ENCODE measurements around the gene DCP1A.

The DCP1A gene

GRCh38 chr3:53240989-53241972 lies 106.1 kb downstream of the DCP1A start:
- no peak for DNase-seq (ENCODE audit: low read depth)
- H3K4me3 ChIP-seq (ENCODE audit: low read depth, low read length), result no peak overlapping the region
- TF ChIP-seq POLR2A (IDR thresholded peaks at IDR 0.05; ENCODE audit: extremely low read depth, insufficient read length) (no peak), MYC (IDR thresholded peaks at IDR 0.05; ENCODE audit: low read depth, low read length) (no peak), CTCF (IDR thresholded peaks at IDR 0.05; ENCODE audit: low read depth, low read length) (no peak)
- TF ChIP-seq, protein P1, sequence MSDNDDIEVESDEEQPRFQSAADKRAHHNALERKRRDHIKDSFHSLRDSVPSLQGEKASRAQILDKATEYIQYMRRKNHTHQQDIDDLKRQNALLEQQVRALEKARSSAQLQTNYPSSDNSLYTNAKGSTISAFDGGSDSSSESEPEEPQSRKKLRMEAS (IDR thresholded peaks at IDR 0.05; ENCODE audit: low read depth, low read length), result no peak

GRCh38 chr3:53239800-53240199 lies 107.5 kb downstream of the DCP1A start:
- H3K4me3 ChIP-seq (ENCODE audit: low read depth, low read length), result no peak overlapping the region
- TF ChIP-seq POLR2A (IDR thresholded peaks at IDR 0.05; ENCODE audit: extremely low read depth, insufficient read length) (no peak), CTCF (IDR thresholded peaks at IDR 0.05; ENCODE audit: low read depth, low read length) (no peak), MYC (IDR thresholded peaks at IDR 0.05; ENCODE audit: low read depth, low read length) (no peak)
- TF ChIP-seq, protein P1 (IDR thresholded peaks at IDR 0.05; ENCODE audit: low read depth, low read length), result no peak
- DNase-seq (ENCODE audit: low read depth), result no peak

- no peak overlapping the region for H3K4me3 ChIP-seq (ENCODE audit: low read depth, low read length)
- DNase-seq (ENCODE audit: low read depth), result no peak
Measured at GRCh38 chr3:53238886-53239285, 108.5 kb downstream of the DCP1A start.

DNA sequence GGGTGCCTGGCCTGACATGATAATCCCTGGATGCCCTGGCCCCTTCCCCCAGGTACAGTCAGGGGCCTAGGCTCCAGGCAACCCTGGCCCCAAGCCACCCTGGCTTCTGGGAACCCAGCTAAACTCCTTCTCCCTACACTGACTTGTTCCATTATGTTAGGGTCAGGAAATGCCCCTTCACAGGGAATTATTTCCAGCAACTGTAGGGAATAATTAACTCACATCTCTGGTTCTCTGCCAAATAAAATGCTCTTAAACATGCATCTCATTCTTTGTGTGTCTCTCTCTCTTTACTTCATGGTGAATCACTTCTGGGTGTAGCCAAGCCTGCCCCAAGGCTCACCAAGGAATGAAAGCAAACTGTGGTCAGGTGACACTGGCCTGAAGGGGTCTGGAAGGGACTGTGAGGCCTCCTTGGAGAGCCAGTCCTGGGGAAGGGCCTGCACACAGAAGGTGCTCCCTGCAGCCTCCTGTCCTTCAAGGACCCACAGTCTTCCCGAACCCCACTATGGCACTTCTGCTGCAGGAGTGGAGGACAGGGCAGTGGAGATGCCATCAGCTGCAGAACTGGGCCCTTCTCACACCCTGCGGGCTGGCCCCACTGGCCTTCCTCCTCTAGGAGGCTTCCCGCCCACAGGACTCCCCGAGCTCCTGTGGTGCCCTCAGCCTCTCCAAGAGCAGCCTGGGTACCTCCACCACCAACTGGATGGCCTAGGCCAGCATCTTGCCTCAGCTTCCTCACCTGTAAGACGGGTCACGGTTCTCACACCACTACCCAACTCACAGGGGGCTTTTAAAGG lies 109.1 kb downstream of the DCP1A start:
- DNase-seq (ENCODE audit: low read depth), result no peak
- H3K4me3 ChIP-seq (ENCODE audit: low read depth, low read length), result no peak overlapping the region
- TF ChIP-seq MYC (IDR thresholded peaks at IDR 0.05; ENCODE audit: low read depth, low read length), result no peak
- TF ChIP-seq POLR2A (IDR thresholded peaks at IDR 0.05; ENCODE audit: extremely low read depth, insufficient read length), result no peak
- TF ChIP-seq CTCF (IDR thresholded peaks at IDR 0.05; ENCODE audit: low read depth, low read length), result no peak
- TF ChIP-seq, protein P1 (IDR thresholded peaks at IDR 0.05; ENCODE audit: low read depth, low read length), result no peak

More at GRCh38 chr3:53238886-53239285, 108.5 kb downstream of the DCP1A start:
- TF ChIP-seq CTCF (IDR thresholded peaks at IDR 0.05; ENCODE audit: low read depth, low read length) (no peak), POLR2A (IDR thresholded peaks at IDR 0.05; ENCODE audit: extremely low read depth, insufficient read length) (no peak), MYC (IDR thresholded peaks at IDR 0.05; ENCODE audit: low read depth, low read length) (no peak)
- TF ChIP-seq, protein P1 (IDR thresholded peaks at IDR 0.05; ENCODE audit: low read depth, low read length), result no peak

DNA sequence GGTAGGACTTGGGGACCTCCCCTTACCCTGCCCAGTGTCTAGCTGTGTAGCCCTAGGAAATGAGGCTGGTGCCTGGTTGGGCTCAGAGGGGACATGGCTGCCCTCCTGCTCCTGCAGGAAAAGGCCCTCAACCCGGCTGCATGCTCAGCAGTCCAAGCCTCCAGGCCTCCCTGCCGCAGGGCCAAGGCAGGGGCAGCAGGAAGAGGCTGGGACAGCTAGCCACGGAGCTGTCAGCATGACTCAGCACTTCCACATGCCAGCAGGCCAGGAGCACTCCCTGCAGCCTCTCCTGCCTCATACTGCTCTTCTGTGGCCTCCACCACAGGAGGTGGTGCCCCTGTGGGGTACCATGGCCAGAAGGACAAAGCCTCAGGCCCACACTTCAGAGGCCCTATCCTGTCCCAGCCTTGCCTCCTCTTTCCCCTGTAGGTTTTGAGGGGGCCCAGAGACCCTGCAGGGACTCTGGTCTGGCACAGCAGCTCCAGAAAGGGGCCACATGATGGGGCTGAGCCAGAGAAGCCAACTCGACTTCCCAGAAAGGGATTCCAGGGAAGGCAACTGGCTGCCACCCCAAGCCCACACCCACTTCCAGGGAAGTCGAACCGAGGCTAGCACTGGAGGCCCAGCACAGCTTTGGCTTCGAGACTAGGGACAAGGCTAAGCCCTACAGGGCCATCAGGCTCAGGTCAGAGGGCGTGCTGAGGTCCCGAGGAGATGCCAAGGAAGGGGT lies 111.1 kb downstream of the DCP1A start:
- TF ChIP-seq CTCF (IDR thresholded peaks at IDR 0.05; ENCODE audit: low read depth, low read length) (no peak), POLR2A (IDR thresholded peaks at IDR 0.05; ENCODE audit: extremely low read depth, insufficient read length) (no peak), MYC (IDR thresholded peaks at IDR 0.05; ENCODE audit: low read depth, low read length) (peak; percentile 32; the same call in 1 of the 2 replicates)
- TF ChIP-seq, protein P1 (IDR thresholded peaks at IDR 0.05; ENCODE audit: low read depth, low read length), result peak; percentile 52
- no peak overlapping the region for H3K4me3 ChIP-seq (ENCODE audit: low read depth, low read length)
- DNase-seq (ENCODE audit: low read depth), result peak; percentile 85
